ENCODE measurements around the gene DST.

Gene DST

GRCh38 chr6:56437171-56437900 lies 205.4 kb downstream of the DST start:
- FAIRE-seq: no peak
- DNase-seq (ENCODE audit: insufficient read length, low spot score): no peak
- TF ChIP-seq CTCF (IDR thresholded peaks at IDR 0.05; ENCODE audit: insufficient read depth, missing control alignments): no peak

DNA sequence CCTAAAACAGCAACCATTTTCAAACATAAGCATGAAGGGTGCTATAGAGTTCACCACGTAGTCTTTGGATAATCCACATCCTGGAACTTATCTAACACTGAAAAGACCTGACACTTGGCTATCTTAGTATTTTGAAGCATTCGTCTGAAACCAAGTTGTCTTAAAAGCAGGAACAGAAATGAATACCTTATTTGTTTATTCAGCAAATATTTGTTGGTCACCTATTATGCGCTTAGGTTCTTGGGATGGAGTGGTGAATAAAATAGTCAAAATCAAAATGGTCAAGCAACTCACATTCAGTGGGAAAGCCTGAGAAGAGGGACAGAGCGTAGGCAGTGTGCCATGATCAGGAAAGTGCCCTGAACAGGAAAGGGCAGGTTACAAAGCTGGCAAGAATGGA lies 206.9 kb downstream of the DST start:
- FAIRE-seq (no peak), DNase-seq (ENCODE audit: insufficient read length, low spot score) (no peak)
- no peak for TF ChIP-seq CTCF (IDR thresholded peaks at IDR 0.05; ENCODE audit: insufficient read depth, missing control alignments)

DNA sequence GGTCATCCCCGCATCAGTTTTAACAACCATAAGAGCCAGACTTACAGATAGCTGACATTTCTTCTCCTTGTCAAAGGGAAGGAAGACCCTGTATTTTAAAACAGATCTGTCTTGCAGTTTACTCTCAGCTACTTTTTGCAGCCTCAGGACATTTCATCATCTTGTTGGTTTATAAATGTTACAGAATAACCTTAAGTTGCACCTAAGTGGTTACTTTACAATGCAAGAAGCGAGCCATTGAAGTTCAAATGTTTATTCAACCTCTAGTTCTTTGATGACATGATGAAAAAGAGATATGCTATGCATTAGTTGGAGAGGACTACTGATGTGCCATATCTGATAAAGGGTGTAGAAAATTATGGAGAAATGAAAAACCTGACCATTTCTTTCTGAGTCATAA lies 207.4 kb downstream of the DST start:
- TF ChIP-seq CTCF (IDR thresholded peaks at IDR 0.05; ENCODE audit: insufficient read depth, missing control alignments): no peak
- no peak for FAIRE-seq
- no peak for DNase-seq (ENCODE audit: insufficient read length, low spot score)

DNA sequence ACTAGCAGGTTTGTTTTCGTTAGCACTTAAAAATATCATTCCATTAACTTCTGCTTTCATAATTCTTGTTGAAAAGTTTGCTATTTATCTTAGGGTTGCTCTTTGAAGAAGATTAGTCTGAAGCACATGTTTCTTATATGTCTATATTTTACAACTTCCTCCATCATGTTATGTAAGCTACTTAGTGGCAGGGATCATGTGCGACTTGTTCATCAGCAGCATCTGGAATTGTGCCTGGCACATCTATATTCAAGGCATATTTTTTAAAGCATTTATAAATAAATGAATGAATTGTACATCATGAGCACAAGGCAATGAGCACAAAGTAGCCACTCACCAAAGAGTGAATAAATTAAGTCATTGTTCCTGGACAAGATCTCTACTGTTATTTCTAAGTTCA lies 208.1 kb downstream of the DST start:
- no peak for FAIRE-seq
- DNase-seq (ENCODE audit: insufficient read length, low spot score): no peak
- TF ChIP-seq CTCF (IDR thresholded peaks at IDR 0.05; ENCODE audit: insufficient read depth, missing control alignments): no peak

DNA sequence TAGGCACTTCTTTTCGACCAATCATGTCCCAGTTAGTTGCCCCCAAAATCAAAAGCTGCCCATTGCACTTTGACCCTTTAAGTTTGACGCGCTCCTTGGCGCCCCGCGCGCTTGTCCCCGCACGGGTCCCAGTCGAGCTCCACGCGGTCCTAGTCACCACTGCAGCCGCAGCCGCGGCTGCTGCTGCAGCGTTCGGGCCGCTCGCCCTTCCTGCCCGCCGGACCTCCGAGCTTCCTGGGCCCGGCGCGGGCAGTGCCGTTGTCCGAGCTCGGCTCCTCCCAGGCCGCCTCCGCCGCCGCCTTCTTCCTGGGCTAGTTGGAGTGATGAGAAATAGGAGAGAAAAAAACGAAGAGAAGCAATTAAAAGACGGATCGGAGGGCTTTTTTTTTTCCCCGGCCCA lies 209.6 kb downstream of the DST start:
- DNase-seq (ENCODE audit: insufficient read length, low spot score) (no peak), FAIRE-seq (no peak)
- TF ChIP-seq CTCF (IDR thresholded peaks at IDR 0.05; ENCODE audit: insufficient read depth, missing control alignments): no peak

DNA sequence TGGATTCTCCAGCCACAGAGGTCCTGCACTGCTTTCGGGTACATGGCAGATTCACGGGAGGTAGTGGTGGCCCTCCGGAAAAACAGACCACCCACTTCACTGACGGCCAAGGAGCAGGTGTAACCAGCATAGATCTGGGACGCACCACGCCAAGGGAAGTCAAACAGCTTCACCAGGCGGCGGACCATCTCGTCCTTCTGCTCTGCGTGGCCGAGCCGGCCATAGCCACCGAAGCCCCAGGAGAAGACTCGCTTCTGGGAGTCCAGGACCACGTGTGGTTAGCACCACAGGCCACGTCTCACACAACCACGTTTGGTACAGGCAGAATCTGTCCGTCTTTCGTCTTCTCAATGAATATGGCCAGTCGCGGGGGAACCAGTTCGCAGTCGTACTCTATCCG lies 210.5 kb downstream of the DST start:
- FAIRE-seq: no peak
- TF ChIP-seq CTCF (IDR thresholded peaks at IDR 0.05; ENCODE audit: insufficient read depth, missing control alignments): no peak
- no peak for DNase-seq (ENCODE audit: insufficient read length, low spot score)

All from D721Med (cell line).